Endothelial cell of umbilical vein (primary cell): ENCODE results near the gene R3HDM2. TPM values are rescaled to one million over a fixed set of nuclear protein-coding genes. Genes with fewer than 3 reads are reported as not detected.

Source experiments
- BruUV-seq: library from RNA; stranded (reverse); fragments of 400-500 nt; replicated peaks from 2 replicates; lab custom pipeline; 2021; lab: Mats Ljungman, UMichigan
- CTCF ChIA-PET: fragments of 300-600, 350-600 bp; sonication (Branson Sonifier 250); formaldehyde crosslinking; loops from one replicate; lab custom pipeline; 2021; ENCODE audit warnings: antibody characterized with exemption, inconsistent platforms; lab: Charles Lee
- POLR2A ChIA-PET: fragments of 300-600, 350-600 bp; sonication (Branson Sonifier 250); formaldehyde crosslinking; loops from one replicate; lab custom pipeline; 2021; ENCODE audit warnings: antibody characterized with exemption, inconsistent platforms; lab: Charles Lee
- DNase-seq: peaks from one replicate; pipeline ENCODE4 v3.0.0-alpha.2; 2011; ENCODE audit warnings: low read depth, low spot score
- FAIRE-seq: peaks from 2 replicates; lab custom pipeline; 2011; peaks lifted over from hg19 to GRCh38; lab: Jason Lieb, UNC
- H2AFZ ChIP-seq: 2 replicates; pipeline ENCODE4 v1.6.0; 2012; ENCODE audit warnings: low read depth, low read length, control low read depth, inconsistent platforms
- H3K27ac ChIP-seq: 2 replicates; pipeline ENCODE4 v1.5.1; 2011; ENCODE audit warnings: low read depth, mild to moderate bottlenecking, control low read depth, low read length, moderate library complexity; ENCODE audit not compliant: insufficient read depth
- H3K27me3 ChIP-seq, 2 experiments: 2 replicates each; pipeline versions ENCODE4 v1.6.0 to v1.6.1; 2011; ENCODE audit warnings: low read length in 2 of 2, mixed read lengths in 1 of 2; ENCODE audit not compliant: control insufficient read depth in 2 of 2, insufficient read depth in 2 of 2
- H3K36me3 ChIP-seq, 2 experiments: 2 replicates in 1 of 2; 3 replicates in 1 of 2; pipeline ENCODE4 v1.5.1; 2011; ENCODE audit warnings: low read length in 2 of 2, mild to moderate bottlenecking in 1 of 2, moderate library complexity in 1 of 2; ENCODE audit not compliant: control insufficient read depth in 2 of 2, insufficient read depth in 2 of 2; ENCODE audit errors: extremely low read depth in 1 of 2
- H3K4me1 ChIP-seq: 3 replicates; pipeline ENCODE4 v1.5.1; 2011; ENCODE audit warnings: mild to moderate bottlenecking, low read length; ENCODE audit not compliant: control insufficient read depth, insufficient read depth; ENCODE audit errors: extremely low read depth
- H3K4me2 ChIP-seq: 2 replicates; pipeline ENCODE4 v1.6.1; 2011; ENCODE audit warnings: low read length, control low read depth, mixed read lengths; ENCODE audit not compliant: insufficient read depth
- H3K4me3 ChIP-seq, 3 experiments: fragments of 200-600 bp in 1 of 3; sonication (generic), shearing (Covaris generic) in 1 of 3; replicated peaks in 1 of 3; 2 replicates each; pipeline ENCODE4 v1.5.1; 2011 to 2016; ENCODE audit warnings: control low read depth in 3 of 3, low read length in 3 of 3, mild to moderate bottlenecking in 2 of 3, inconsistent platforms in 1 of 3, low read depth in 1 of 3, moderate library complexity in 1 of 3; ENCODE audit not compliant: insufficient read depth in 1 of 3
- H3K79me2 ChIP-seq: 2 replicates; pipeline ENCODE4 v1.6.0; 2012; ENCODE audit warnings: low read length, inconsistent platforms; ENCODE audit not compliant: control insufficient read depth, insufficient read depth
- H3K9ac ChIP-seq: replicated peaks from 2 replicates; pipeline ENCODE3; 2011; ENCODE audit warnings: low read length, control low read depth; ENCODE audit not compliant: insufficient read depth; ENCODE audit errors: extremely low read depth
- H3K9me1 ChIP-seq: replicated peaks from 3 replicates; pipeline ENCODE4 v1.6.0; 2011; ENCODE audit warnings: mild to moderate bottlenecking, low read length; ENCODE audit not compliant: control insufficient read depth, insufficient read depth; ENCODE audit errors: extremely low read depth
- H3K9me3 ChIP-seq: replicated peaks from 2 replicates; pipeline ENCODE4 v1.5.1; 2012; ENCODE audit warnings: low read length, inconsistent platforms; ENCODE audit not compliant: control insufficient read depth, insufficient read depth
- H4K20me1 ChIP-seq: replicated peaks from 2 replicates; pipeline ENCODE3; 2011; ENCODE audit warnings: mild to moderate bottlenecking, low read length; ENCODE audit not compliant: control insufficient read depth, insufficient read depth; ENCODE audit errors: extremely low read depth
- CTCF ChIP-seq, 2 donors: IDR thresholded peaks; 1 replicate in 1 of 2; 2 replicates in 1 of 2; pipeline ENCODE4 v1.5.1; 2011; ENCODE audit warnings: low read length in 2 of 2, mild to moderate bottlenecking in 2 of 2, moderate library complexity in 2 of 2, control low read depth in 1 of 2, inconsistent platforms in 1 of 2, low read depth in 1 of 2; ENCODE audit not compliant: insufficient read depth in 1 of 2; ENCODE audit errors: extremely low read depth in 1 of 2
- EZH2 ChIP-seq: IDR thresholded peaks from 2 replicates; pipeline ENCODE4 v1.6.1; 2012; ENCODE audit warnings: borderline replicate concordance, low read depth, mild to moderate bottlenecking, moderate library complexity, low read length, inconsistent platforms; ENCODE audit not compliant: severe bottlenecking
- FOS ChIP-seq: IDR thresholded peaks from 2 replicates; pipeline ENCODE4 v1.6.1; 2011; ENCODE audit warnings: mild to moderate bottlenecking, low read length, moderate library complexity, borderline replicate concordance; ENCODE audit not compliant: insufficient read depth
- GATA2 ChIP-seq: IDR thresholded peaks from 2 replicates; pipeline ENCODE4 v1.7.0; 2011; ENCODE audit warnings: low read depth, mild to moderate bottlenecking, moderate library complexity, mixed read lengths, low read length; ENCODE audit not compliant: insufficient read length, insufficient read depth
- JUN ChIP-seq: IDR thresholded peaks from 2 replicates; pipeline ENCODE4 v1.6.1; 2011; ENCODE audit warnings: borderline replicate concordance, low read depth; ENCODE audit not compliant: insufficient read length, insufficient read depth
- MAX ChIP-seq: IDR thresholded peaks from 2 replicates; pipeline ENCODE4 v1.6.1; 2011; ENCODE audit not compliant: insufficient read depth, insufficient read length
- MYC ChIP-seq: IDR thresholded peaks from one replicate; pipeline ENCODE4 v1.6.1; 2011; ENCODE audit warnings: mild to moderate bottlenecking, low read depth, low read length
- POLR2A ChIP-seq: IDR thresholded peaks from 2 replicates; pipeline ENCODE4 v1.6.1; 2012; ENCODE audit warnings: low read depth, mild to moderate bottlenecking, control low read depth, low read length
- POLR2AphosphoS5 ChIP-seq: IDR thresholded peaks from 2 replicates; pipeline ENCODE4 v1.6.1; 2012; ENCODE audit warnings: low read depth, mild to moderate bottlenecking, control low read depth, low read length, moderate library complexity; ENCODE audit not compliant: insufficient read depth
- dilution Hi-C: fragments of 300-500 bp; cut with MboI; formaldehyde crosslinking; loops from one replicate; pipeline ENCODE4 v1.15.0; 2019; ENCODE audit warnings: low sequenced_read_pairs; ENCODE audit not compliant: extremely low pct_ligation_motif_present
- intact Hi-C: fragments of 100-400 bp; cut with micrococcal nuclease; formaldehyde crosslinking; loops from one replicate; pipeline ENCODE4 v1.10.0; 2022
- polyA plus RNA-seq, 4 experiments: library from polyadenylated mRNA; depleted of rRNA in 3 of 4; stranded (reverse) in 3 of 4; unstranded in 1 of 4; fragments of >200 nt; gene quantifications; 2 replicates each; pipeline versions ENCODE4 v1.2.1 to v1.2.3, GENCODE V29; 2011 to 2012; ENCODE audit warnings: missing spikeins in 1 of 4
- total RNA-seq: library from RNA; stranded (reverse); gene quantifications from 2 replicates; pipeline ENCODE4 v1.2.3, GENCODE V29; 2021

Gene R3HDM2
- total and polyA plus RNA-seq, 2 donors (not counting 3 experiments of a cell fraction or from before 2014, with no cell fraction given) = 26.1 to 31.3 TPM

DNA sequence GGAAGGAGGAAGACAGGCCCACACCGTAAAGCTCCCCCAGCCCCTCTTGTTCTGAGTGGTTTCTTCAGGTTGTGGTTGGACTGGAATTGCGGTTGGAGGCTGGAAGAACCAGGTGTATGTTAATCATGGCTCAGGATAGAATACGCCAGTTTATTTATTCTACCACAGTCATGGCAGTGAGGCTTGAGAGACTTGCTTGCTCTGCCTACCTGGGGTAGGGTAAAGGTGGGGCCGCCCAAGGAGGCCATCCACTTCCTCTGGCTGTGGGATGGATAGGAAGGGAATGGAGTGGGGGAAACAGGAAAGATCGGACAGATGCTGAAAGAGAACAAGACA lies 193.3 kb downstream of the R3HDM2 start:
- no peak overlapping the region for H2AFZ ChIP-seq
- H3K4me3 ChIP-seq = no peak overlapping the region
- no peak for DNase-seq
- POLR2A ChIA-PET = no interaction called here
- no peaks in the 10 kb centered on the region for H3K9me3 ChIP-seq
- intact Hi-C loops = no loop called here
- H3K9me1 ChIP-seq = no peaks in the 10 kb centered on the region
- peaks cover 48 to 56% of the 10 kb centered on the region in 2 experiments for H3K27me3 ChIP-seq
- dilution Hi-C loops = no loop called here
- H4K20me1 ChIP-seq = no peaks in the 10 kb centered on the region
- no peak overlapping the region for H3K4me2 ChIP-seq
- peaks cover 3 to 15% of the 10 kb centered on the region in 2 experiments for H3K36me3 ChIP-seq
- CTCF ChIA-PET = interaction anchor here (5.0 to 10.7 kb wide), 4 partner anchors 7 to 24 kb away, joined by 47 to 214 read pairs (median 94); partner anchors contain the start of genes NXPH4 and SHMT2
- H3K9ac ChIP-seq = no peak overlapping the region
- H3K79me2 ChIP-seq = no peaks in the 10 kb centered on the region
- no peak for FAIRE-seq
- H3K27ac ChIP-seq = no peak overlapping the region
- no TSS peak for BruUV-seq
- TF ChIP-seq JUN (no peak), CTCF (IDR thresholded peaks at IDR 0.05; ENCODE audit: extremely low read depth in 1 of 2, insufficient read depth in 1 of 2, low read depth in 1 of 2, low read length in 2 of 2) (no peak), EZH2 (no peak), MAX (no peak), GATA2 (no peak), POLR2AphosphoS5 (no peak), FOS (no peak), MYC (no peak), POLR2A (no peak)
- peaks cover 24% of the 10 kb centered on the region for H3K4me1 ChIP-seq
